HG03439 (cell line): ENCODE results near the gene TBC1D22A.

Experiments
- ATAC-seq: cut with Tn5 transposase; IDR thresholded peaks from one replicate; pipeline ENCODE4 v1.9.1; 2021; ENCODE audit warnings: mild to moderate bottlenecking, moderate library complexity; ENCODE audit not compliant: unreplicated experiment

TBC1D22A gene

DNA sequence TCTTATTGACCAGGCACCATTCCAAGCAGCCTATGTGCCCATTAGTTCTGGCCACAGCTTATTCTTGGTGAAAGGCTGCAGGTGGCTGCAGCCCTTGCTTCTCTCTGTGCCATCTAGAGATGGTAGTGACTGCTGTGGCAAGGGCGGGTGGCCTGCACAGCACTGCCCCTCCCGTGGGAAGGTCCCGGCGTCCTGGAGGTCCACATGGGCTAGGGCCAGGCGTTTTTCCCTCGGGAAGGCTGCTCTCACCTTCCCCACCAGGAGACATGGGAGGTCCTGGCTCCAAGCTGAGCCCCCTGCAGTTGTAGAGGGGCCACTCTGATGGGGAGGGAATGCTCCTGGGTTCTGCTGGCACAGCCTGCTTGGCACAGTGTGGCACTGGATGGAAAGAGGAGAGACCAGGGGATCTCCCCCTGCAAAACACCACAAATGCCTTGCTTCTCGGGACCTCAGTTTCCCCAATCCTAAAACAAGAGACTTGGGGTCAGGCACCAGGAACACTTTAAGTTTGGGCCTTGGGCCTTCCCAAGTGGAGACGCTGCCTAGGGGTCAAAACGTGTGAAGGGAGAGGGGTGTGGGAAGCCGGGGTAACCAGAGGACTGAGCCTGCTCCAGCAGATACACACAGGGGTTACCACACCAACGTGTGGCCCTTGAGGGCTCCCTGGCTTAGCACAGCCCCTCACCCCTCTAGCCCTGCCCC, 10.0 kb upstream of the TBC1D22A start:
- no peak for ATAC-seq

DNA sequence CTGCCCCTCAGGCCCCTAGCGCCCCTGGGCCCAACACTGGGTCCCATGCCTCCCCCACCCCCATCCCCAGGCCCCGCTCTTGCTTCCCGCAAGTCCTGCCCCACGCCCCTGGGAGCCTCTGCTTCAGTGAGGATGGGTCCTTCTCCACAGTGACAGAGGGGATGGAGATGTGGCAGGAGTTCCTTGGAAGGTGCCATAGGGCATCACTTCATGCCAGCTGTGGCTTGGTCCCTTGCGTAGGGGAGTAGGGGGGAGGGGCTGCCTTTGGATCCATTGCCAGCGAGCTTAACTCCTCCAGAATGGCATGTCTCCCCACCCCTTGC, 9.5 kb upstream of the TBC1D22A start:
- ATAC-seq = no peak

DNA sequence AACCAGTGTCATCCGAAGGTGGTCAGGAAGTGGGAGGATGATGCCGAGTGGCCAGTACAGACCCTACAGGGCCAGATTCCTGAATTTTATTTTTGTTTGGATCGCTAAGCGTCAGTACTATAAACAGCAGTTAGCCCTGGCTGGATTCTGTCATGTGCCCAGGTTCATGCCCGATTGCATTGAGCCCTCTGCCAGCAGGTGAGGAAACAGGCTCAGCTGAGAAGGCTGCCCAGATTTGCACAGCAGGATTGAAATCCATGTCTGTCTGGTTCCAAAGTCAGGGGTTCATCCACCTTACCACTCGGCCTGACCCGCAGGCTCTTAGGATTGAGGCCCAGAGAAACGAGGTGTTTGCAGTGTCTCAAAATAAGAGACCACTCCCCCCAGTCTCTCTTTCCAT, 9.1 kb upstream of the TBC1D22A start:
- no peak for ATAC-seq

DNA sequence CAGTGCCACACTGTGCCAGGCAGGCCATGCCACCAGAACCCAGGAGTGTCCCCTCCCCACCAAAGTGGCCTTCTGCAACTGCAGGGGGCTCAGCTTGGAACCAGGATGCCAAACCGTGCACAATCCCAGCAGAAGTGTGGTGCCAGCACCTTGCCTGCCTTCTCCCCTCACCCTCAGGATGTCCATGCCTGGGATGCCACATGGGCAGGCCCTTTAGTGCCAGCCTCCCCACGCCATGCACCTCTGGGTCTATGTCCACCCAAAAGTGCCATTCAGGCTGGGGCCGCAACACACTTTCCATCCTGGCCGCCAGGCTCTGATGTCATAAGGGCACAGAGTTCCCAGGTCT, 8.7 kb upstream of the TBC1D22A start:
- no peak for ATAC-seq

DNA sequence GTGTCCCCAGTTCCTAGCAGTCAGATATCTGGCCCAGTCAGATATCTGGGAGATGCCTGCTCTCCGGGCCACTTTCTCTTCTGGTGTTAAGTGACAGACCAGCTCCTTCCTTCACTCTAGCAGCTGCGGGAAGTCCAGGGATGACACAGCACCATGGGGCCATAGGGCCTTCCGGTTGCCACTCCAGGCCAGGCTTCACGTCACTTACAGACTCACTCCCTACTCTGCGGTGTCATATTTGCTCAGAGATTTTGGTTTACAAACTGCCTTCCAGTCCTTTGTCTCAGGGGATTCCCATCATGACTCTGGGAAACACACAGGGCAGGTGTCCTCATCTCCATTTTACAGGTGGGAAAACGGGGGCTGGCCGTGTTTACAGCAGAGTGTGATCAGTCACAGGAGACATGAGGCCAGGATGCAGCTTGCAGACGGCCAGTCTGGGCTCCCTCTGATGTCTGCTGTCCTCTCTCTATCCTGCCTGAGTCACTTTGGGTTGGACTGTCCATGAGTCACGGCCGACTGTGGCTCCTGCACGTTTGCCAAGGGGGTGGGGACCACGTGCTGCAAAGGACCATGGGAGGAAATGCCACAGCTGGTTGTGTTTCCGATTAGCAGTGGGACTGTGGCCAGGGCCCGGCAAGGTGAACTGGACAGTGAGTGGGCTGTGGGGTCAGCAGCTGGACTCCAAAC, 8.2 kb upstream of the TBC1D22A start:
- ATAC-seq = no peak

DNA sequence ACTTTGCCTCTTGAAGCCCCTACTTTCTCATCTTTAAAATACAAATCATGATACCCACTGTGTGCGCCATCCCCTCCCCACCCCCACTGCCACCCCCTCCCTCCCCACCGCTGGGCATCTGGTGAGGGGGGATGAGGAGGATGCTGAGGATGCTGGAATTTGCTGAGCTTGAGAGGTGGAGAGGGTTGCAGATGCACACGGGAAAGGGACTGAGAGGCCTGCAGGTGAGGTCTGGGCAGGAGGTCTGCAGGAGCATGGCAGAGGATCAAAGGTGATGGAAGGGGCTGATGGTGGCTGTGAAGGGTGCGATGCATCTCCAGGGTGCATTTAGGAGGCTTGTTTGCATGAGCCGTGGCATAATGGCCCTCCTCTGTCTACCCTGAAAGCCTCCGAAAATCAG, 7.6 kb upstream of the TBC1D22A start:
- no peak for ATAC-seq

DNA sequence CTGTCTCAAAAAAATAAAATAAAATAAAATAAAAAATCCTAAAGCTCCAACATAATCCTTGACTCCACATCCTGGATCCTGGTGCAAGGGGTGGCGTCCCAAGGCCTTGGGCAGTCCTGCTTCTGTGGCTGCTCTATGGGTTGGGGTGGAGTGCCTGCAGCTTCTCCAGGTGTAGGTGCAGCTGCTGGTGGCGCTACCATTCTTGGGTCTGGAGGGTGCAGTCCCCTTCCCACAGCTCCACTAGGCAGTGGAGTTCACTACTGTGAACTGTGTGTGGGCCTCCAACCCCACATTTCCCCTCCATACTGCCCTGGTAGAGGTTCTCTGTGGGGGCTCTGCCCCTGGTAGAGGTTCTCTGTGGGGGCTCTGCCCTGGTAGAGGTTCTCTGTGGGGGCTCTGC, 6.9 kb upstream of the TBC1D22A start:
- ATAC-seq = no peak

DNA sequence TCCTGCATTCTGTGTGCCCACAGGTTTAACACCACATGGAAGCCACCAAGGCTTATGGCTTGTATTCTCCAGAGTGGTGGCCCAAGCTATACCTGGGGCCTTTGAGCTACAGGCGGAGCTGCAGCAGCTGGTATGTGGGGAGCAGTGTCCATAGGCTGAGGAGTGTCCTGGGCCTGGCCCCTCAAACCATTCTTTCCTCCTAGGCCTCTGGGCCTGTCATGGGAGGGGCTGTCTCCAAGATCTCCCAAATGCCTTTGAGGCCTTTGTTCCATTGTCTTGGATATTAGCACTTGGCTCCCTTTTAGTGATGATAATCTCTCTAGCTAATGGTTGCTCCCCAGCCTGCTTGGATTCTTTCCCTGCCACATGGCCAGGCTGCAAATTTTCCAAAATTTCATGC, 6.4 kb upstream of the TBC1D22A start:
- no peak for ATAC-seq

DNA sequence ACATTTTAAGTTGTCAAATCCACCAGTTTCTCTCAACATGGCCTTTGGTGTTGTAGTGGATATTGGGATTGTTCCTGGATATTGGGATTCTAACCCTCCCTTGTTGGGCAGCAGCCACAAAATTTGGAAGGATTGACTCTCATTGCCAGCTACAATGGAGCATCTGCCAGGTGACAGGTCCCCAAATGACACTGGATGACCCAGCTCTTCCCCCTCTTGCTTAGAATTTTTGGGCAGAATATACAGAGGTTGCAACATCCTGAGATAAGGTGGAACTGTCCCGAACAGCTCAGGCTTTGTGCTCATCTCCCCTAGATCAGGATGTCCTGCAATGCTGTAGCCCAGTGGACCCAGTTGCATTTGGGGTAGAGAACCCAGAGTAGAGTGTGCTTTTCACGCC, 5.3 kb upstream of the TBC1D22A start:
- ATAC-seq = no peak

DNA sequence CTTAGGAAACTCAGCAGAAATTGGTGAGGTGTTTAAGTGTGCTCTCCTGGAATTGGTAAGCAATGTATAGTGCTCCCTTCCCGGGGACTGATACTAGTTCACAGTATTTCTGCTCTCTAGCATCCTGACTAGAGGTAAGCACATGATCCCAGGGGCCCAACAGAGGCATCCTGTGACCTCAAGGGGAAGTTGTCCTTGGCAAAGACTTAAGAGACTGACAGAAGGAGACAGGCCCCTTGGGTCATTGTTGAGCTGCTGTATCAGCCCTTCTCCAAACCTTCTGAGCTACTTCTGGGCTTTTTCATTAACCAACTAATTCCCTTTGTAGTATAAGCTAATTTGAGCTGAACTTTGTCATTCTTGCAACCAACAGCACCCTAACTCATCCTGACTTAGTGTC, 4.3 kb upstream of the TBC1D22A start:
- ATAC-seq = no peak

DNA sequence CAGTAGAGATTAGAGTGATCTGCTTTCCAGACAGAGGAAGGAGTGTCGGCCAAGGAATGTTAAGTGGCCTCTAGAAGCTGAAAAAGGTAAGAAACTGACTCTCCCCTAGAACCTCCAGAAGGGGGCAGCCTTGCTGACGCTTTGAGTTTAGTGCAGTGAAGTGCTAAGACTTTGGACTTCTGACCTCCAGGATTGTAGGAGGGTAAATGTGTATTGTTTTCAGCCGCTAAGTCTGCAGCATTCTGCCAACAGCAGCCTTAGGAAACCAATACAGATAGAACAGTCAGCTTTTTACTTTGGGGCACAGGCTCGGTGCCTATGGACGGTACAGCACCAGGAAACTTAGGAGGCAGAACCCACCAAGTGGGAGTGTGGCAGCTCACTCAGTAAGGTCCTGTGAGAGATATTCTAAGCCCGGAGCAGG, 3.6 kb upstream of the TBC1D22A start:
- ATAC-seq = no peak

DNA sequence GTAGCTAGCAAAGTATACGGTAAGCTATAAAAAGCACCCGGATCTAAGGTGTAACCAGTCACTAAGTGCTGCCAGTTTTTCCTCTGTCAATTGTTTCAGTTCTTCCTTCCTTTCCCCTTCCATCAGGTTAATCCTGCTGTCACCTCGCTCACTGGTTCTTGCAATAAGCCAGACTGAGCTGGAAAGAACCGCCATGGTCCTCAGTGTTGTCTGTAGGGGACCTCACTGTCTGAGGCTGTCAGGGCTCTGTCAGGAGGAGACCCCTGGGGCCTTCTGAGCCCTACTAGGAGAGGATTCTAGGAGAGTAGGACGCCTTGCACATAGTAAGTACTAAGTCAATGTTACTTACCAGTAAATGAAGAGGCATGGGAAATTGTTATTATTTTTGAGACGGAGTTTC, 1.4 kb upstream of the TBC1D22A start:
- no peak for ATAC-seq

DNA sequence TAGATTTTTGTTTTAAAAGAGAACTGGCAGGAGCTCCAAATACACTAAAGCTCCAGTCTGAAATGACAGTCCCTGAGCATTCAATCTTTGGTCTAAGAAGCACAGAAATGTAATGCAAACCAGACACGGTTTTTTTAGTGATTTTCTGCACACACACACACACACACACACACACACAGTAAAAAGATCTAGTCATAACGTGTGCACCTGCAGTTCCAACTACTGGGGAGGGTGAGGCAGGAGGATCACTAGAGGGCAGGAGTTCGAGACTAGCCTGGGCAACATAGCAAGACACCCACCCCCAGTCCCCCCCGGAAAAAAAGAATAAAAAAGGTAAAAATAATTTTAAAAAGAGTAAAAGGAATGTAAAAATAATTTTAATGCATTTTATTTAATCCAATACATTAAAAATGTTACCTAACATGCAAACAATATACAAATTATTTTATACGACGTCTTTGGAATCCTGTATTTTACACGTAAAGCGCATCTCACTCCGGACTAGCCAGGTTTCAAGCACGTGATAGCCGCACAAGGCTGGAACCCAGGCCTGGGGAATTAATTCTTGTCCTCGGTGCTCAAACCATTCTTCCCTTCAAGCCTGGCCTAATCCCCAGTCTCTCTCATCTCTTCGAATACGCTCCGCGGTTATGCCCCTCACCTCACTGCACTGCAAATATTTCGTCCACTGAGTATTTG, 762 bp upstream of the TBC1D22A start:
- no peak for ATAC-seq

DNA sequence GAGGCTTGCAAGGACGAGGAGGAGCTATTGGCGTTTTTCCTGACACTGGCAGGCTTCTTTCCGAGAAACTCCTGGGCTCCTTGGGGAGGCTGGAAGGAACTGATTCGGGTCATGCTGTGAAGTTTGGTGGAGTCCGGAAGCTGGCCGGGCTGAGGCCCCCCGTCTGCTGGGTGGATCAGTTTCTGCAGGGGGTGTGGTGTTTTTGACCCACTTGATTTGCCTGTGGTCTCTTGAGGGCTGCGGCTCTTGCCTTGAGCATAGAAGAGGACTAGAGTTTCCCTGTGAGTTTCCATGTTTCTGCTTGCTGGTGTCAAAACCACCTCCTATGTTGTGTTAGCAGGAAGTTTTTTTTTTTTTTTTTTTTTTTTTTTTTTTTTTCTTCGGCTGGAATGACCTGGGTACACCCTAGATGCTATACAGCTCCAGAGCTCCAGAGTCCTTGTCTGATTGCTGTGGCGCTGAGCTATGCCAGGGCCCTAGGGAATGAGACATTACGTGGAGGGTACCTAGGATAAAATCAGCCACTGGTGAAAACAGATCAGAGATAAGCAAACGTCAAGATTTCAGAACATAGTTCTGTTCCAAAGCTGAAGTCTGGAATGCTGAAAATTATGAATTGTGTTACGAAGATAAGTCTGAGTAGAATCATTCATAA, 728 bp downstream of the TBC1D22A start:
- ATAC-seq = no peak

DNA sequence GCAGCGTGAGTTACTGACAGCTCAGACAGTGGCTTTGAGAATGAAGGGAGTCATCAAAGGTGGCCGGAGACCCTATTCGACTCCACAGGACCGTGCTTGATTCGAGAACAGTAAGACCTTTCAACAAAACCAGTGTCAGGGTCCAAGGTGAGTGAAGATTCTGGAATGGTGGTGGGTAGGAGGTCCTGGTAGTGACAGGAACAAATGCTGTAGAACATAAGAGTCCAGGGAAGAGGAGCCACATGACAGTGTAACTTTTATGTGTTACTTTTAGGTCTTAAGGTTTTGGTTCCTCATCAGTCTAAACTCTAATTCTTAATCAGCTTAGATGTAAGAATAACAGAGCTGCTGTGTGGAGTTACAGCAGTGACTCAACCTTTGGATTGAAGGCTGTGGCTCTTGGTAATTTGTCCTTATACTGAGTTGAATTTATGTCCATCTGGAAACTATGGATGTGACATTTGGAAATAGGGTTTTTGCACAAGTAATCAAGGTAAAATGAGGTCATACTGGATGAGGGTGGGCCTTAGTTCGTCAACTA, 1.8 kb downstream of the TBC1D22A start:
- no peak for ATAC-seq

DNA sequence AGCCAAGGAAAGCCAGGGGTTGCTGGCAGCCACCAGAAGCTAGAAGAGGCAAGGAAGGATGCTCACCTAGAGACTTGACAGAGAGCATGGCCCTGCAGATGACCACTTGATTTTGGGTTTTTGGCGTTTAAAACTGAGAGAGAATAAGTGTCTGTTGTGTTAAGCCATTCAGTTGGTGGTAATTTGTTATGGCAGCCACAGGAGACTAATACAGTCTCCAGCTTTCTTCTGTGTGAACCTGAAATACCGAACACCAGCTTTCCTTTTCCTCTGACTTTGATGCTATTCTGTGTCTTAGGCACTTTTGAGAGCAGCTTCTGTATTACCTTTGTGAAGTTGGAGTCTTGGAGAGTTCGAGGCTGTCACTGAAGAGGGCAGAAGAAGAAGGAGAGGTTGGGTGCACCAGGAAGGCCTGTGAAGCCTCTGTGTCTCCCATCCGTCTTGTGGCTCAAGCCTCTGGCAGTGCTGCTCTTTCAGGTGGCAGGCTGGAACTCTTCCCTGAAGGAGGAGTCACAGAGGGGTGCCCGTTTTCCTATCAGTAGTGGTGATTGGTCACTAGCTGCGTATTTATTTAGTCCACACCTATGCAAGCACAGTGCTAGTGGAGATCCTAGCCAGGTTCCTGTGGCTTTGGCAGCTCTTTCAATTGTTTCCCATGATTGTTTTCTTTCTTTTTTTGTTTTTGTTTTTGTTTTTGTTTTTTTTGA, 2.5 kb downstream of the TBC1D22A start:
- ATAC-seq = no peak

DNA sequence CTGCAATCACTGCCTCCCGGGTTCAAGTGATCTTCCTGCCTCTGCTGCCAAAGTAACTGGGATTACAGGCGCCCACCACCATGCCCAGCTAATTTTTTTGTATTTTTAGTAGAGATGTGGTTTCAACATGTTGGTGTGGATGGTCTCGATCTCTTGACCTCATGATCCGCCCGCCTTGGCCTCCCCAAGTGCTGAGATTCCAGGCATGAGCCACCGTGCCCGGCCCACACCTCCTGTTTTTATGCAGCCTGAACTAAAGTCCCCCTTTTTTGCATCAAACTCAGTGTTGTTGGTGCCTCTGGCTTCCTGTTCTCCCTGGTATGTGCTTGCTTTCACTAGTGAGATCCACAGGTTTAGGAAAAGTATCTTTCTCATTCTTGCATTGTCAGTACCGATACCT, 4.2 kb downstream of the TBC1D22A start:
- no peak for ATAC-seq

DNA sequence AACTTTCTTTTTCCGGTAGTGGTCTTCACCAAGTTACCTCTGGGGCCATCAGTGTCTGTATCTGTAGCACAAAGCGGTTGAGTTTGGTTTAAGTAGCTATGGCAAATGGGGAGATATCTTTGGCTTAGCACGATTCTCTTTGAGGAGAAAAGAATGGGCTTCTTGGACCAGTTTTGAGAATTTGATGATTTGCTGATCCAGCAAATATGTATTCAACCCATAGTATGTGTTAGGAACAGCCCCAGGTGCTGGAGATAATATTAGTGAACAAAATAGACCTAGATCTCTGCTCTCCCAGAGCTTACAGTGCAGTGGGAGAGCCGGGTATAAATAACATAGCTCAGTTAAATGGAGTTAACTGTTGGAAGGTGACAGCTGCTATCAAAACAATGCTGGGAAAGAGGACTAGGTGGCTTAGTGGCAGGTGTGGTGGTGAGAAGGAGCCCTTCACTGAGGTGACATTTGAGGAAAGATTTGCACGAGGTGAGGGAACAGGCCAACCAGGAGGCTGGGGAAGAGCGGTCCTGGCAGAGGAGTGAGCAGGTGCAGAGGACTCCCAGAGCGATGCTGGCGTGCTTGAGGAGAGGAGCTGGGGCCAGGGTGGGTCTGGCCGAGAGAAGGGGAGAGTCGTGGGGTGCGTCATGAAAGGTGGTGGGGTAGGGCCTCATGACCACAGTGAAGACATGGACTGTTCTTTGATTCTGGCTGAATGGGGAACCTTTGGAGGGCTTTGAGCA, 5.0 kb downstream of the TBC1D22A start:
- no peak for ATAC-seq

DNA sequence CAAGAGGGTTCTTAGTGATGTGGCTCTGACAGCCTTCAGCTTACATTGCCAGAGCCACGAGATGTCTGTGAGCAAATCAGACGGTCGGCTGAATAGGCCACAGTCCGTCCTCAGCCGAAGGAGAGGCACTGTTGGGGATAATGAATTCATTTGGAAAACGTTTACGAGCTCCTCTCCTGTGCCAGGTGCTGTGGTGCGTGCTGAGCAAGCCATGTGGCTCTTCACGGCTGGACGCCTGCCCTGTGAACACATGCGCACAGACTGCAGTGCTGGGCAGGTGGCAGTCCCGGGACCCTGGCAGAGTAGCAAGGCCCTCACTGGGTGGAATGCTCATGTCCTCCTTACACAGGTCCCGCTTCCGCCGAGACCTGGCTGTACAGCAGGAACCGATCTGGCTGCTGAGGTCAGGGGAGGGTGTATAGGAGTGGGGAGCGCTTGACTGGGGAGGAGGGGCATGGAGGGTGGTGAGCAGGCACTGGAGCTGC, 6.8 kb downstream of the TBC1D22A start:
- ATAC-seq = no peak

DNA sequence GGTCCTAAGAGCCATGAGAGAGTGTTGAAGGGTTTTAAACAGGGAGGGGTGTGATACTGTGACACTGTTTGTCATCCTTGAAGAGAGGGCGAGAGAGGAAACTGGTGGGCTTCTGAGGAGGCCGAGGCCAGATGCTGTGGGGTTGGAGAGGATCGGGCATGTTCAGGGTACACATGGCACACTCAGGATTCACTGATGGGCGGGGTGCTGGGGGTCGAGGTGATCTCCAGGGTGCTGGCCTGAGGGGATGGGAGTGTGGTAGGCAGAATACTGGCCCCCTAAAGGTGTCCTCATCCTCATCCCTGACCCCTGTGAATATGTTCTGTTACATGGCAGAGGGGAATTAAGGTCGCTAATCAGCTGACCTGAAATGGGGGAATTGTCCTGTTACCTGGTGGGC, 7.3 kb downstream of the TBC1D22A start:
- no peak for ATAC-seq
